IPS DF 4.7 (cell line): ENCODE data around the gene PSD2.

Source experiments
- DNase-seq: peaks from one replicate; pipeline ENCODE4 v3.0.0-alpha.2; 2013; ENCODE audit warnings: low spot score; ENCODE audit errors: extremely low read depth

Gene PSD2

GRCh38 chr5:139872851-139873794, 77.5 kb downstream of the PSD2 start:
- no peak for DNase-seq

DNA sequence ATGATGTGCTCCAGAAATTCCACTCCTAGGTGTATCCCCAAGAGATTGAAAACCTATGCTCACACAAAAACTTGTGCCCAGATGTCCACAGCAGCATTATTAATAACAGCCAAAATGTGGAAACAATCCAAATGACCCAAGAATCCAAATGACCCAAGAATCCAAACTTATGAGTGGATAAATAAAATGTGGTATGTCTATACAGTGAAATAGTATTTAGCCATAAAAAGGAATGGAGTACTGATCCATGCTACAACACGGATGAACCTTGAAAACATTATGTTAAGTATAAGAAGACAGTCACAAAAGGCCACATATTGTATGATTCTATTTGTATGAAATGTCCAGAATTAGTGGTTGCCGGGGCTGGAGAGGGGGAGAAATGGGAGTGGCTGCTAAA, 80.3 kb downstream of the PSD2 start:
- DNase-seq = no peak

- DNase-seq = no peak
Observed at GRCh38 chr5:139877129-139877597, 81.6 kb downstream of the PSD2 start.

GRCh38 chr5:139878093-139878492, 82.5 kb downstream of the PSD2 start:
- no peak for DNase-seq

- no peak for DNase-seq
Observed at GRCh38 chr5:139880416-139881142, 85.0 kb downstream of the PSD2 start.

DNA sequence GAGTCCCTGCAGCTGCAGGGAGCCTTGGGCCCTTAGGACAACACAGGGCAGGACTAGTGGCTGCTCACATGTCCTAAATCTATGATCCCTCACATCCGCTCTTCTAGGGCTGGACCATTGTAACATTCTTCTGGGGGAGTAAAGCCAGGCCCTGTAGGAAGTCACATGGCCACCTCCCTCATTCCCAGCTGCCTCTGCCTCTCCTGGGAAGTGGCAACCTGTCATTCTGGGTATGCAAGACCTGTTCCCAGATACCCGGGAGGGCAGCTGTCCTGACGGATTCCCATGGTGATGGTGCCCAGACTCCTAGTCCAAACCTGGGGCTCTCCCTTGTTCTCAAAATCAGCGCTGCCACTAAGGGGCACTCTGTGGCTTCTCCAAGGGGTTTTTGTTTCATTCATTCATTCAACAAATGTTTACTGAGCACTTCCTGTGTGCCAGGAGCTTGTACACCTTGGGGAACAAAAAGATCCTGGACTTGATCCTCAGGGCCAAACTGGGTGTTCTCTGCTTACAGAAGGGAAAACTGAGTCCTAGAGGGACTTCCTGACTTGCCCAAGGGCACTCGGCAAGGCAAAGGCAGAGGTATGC, 85.6 kb downstream of the PSD2 start:
- no peak for DNase-seq

DNA sequence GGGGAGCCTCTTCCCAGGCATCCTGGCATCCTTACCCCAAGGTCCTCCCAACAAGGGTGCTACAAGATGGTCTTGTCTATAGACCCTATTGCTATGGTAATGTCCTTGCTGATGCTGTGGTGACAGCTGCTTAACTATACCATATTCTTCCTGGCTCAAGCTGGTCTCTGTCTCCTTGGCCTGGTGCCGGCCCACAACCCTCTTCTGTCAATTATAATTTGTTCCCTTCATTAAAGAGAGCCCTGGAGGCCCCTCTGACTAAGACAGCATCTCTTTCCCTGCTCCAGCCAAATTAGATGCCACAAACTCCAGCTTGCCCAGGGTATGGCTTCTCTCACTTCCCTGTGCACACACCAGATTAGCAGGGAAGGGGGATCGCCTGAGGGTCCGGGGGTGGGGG, 86.7 kb downstream of the PSD2 start:
- no peak for DNase-seq

DNA sequence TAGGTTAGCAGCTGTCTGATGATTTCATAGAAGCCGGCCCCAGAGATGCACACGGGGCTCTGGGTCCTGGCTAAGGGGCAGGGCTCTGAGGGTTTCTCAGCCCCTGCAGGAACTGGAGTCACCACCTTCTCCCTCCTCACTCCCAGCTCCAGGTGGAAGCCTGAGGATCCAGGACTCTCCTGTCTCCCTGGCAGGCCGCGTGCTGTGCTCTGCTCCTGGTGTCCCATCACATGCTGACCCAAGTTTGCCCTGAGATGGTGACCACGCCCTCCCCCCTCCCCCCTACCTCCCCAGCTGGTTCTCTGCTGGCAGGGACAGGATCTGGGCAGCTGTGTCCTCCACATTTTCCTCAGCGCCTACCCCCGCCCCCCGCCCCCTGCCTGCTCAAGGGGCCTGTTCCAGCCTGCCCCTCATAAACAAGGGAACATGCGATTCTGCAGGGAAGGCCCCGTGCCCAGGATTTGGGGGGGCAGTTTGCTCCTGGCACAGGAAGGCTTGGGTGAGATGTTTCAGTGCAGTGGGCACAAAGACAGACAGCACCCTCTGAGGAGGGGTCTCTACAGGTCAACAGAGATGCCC, 87.4 kb downstream of the PSD2 start:
- DNase-seq = no peak

GRCh38 chr5:139884144-139884543, 88.5 kb downstream of the PSD2 start:
- DNase-seq = no peak

DNA sequence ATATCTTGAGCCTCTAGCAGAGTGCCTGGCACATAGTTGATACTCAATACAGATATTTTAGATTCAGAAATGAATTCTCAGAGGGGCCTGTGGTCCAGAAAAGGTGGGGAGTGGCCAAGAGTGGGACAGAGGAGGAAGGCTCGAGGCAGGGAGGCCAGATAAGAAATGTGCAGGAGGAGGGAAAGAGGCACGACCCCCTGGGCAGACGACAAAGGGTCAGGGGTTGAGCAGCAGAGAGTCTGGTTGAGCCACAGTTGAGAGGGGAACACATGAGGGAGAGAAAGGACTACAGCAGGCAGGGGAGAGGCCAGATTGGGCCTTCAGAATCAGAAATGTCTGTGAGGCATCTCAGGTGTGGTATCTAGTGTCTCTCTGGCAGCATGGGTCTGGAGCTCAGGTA, 89.1 kb downstream of the PSD2 start:
- no peak for DNase-seq

GRCh38 chr5:139885172-139885856, 89.7 kb downstream of the PSD2 start:
- no peak for DNase-seq

GRCh38 chr5:139885857-139886208, 90.2 kb downstream of the PSD2 start:
- DNase-seq = no peak

DNA sequence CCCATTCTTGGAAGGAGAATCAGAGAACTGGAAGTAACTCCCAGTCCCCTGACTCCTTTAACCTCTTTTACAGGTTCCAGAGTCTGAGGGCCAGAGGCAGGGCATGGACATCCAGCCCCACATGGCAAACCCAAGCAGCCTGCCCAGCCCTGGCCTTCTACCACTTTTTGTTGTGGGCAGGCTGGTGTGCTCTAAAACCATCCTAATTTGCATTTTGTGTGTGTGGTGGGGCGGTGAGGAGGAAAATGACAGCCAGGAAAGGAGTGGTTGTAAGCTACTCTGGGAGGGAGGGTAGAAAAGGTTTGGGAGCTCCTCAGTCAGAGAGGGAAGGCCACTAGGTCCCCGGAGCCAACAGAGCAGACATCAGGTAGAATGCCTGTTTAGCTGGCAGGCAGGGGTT, 90.6 kb downstream of the PSD2 start:
- DNase-seq = no peak

DNA sequence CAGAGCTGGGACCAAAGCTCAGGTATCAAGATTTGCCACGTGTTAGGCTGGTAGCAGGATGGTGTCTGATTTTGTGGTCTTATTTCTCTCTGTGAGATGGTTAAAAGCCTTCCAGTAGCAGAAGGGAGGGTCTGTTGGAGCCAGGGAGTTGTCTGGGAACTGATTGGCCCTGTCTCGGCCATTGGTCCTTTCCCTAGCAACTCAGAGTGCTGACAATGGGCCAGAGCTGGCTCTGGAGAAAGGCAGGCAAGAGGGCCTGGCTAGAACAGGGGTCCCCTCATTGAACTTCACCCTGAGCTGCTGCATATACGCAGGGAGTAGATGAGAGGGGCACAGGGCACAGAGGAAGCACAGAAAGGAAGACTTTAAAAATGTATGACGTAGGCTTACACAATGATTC, 92.8 kb downstream of the PSD2 start:
- DNase-seq = no peak

DNA sequence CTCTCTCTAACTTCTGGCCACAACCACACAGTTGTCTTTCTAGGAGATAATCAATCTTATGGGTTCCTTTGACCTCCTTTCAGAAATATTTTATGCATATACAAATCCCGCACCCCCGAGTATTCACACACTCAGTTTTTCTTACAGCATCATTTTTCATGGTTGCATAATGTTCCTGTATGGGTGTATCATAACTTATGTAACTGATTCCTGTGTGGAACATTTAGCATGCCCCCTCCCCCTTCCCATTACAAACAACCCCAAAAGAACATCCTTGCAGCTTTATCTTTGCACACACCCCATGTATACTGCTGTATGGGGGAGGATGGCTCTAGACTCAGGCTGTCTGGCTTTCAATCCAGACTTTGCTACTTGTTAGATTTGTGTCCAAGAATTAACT, 93.8 kb downstream of the PSD2 start:
- no peak for DNase-seq

GRCh38 chr5:139893873-139894272, 98.3 kb downstream of the PSD2 start:
- no peak for DNase-seq
